ENCODE data around the gene ZBTB14. TPM values are rescaled to one million over a fixed set of nuclear protein-coding genes. Genes with fewer than 3 reads are reported as not detected.

ZBTB14 gene
- total RNA-seq, 2 experiments from 2014 or later: 22.9 to 24.2 TPM

Other genes starting within 250 kb of the ZBTB14 start
- not detected for gene AKAIN1, start 98.5 kb downstream of the ZBTB14 start, total RNA-seq
- gene EPB41L3, start 248.3 kb upstream of the ZBTB14 start, total RNA-seq: under 1 TPM in 1 of 2 experiments, not detected in 1; 0.10 TPM

Measured in activated CD8-positive, alpha-beta T cell treated with anti-CD3 and anti-CD28 coated beads, Interleukin-2, amount 10 ng/mL, durations not matched to agents 7 days and 5 days (primary cell).